Stimulated activated CD4-positive, alpha-beta T cell treated with anti-CD3 and anti-CD28 coated beads, Interleukin-4, amount 100 ng/mL, for 24 hours (primary cell): ENCODE results near the gene ALPP.
"Not testable (repeated sequence)": the region's sequence is repeated elsewhere in the genome, so short reads cannot be mapped to it uniquely, and the experiment has no call there.

Experiments
- DNase-seq: peaks from one replicate; pipeline ENCODE4 v3.0.0-alpha.2; 2020

Gene ALPP

GRCh38 chr2:232378735-232379151 is at the start of gene ALPP:
TSS of gene ALPP (plus strand) at chr2:232378751. CDS start at chr2:232378803, 52 bp downstream.
- not testable (repeated sequence) for DNase-seq

GRCh38 chr2:232329716-232330067 is 48.9 kb upstream of the ALPP start:
- DNase-seq = no peak

- no peak for DNase-seq
Observed at GRCh38 chr2:232330068-232330999, 48.2 kb upstream of the ALPP start.

- DNase-seq = not testable (repeated sequence)
Observed at GRCh38 chr2:232331061-232331460, 47.5 kb upstream of the ALPP start.

GRCh38 chr2:232331641-232332040 is 46.9 kb upstream of the ALPP start:
- DNase-seq = not testable (repeated sequence)

- DNase-seq = not testable (repeated sequence)
Observed at GRCh38 chr2:232332244-232332939, 46.2 kb upstream of the ALPP start.

- DNase-seq = no peak
Observed at GRCh38 chr2:232332940-232333259, 45.7 kb upstream of the ALPP start.

- no peak for DNase-seq
Observed at GRCh38 chr2:232333361-232334135, 45.0 kb upstream of the ALPP start.

GRCh38 chr2:232334136-232334884 is 44.2 kb upstream of the ALPP start:
- not testable (repeated sequence) for DNase-seq

GRCh38 chr2:232334885-232335205 is 43.7 kb upstream of the ALPP start:
- DNase-seq = not testable (repeated sequence)

- not testable (repeated sequence) for DNase-seq
Observed at GRCh38 chr2:232335206-232335858, 43.2 kb upstream of the ALPP start.

- DNase-seq = no peak
Observed at GRCh38 chr2:232335859-232336215, 42.7 kb upstream of the ALPP start.

- no peak for DNase-seq
Observed at GRCh38 chr2:232336241-232336736, 42.3 kb upstream of the ALPP start.

GRCh38 chr2:232336981-232337720 is 41.4 kb upstream of the ALPP start:
- DNase-seq = no peak

GRCh38 chr2:232338094-232338758 is 40.3 kb upstream of the ALPP start:
- DNase-seq = not testable (repeated sequence)

- no peak for DNase-seq
Observed at GRCh38 chr2:232338759-232339106, 39.8 kb upstream of the ALPP start.

- no peak for DNase-seq
Observed at GRCh38 chr2:232339121-232340081, 39.1 kb upstream of the ALPP start.

GRCh38 chr2:232340171-232340935 is 38.2 kb upstream of the ALPP start:
- no peak for DNase-seq
